ENCODE results near the gene VAV2.

DNA sequence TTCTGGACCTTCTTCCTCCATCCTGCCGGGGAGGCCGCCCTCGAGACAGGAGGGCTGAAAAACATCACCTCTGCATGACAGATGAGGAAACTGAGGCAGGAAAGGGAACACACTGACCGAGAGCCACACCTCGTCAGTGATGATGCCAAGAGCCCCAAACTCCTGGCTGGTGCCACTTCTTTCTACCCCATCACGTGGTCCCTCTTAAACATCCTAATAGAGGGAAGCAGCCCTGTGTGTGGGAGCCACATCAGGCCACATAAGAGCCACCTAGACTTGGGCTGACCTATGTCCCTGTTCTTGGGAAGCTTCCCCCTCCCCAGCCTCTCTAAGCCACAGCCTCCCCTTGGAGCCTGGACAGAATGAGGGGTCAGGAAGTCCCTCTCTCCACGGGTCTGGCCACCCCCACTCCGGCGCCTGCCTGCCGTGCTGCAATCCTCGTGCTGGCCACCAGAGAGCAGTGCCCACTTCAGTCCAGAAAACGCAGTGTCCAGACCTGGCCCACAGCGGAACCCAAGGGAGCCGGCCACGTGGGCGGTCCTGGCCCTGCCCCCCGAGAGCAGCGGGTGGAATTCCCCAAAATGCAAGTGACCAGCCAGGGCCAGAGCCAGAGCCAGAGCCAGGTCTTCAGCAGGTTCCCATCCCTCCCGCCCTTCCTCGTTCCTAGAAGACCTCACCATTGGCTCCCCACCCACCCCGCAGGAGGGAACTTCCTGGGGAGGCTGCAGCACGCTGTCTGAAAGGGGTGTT, 199.2 kb downstream of the VAV2 start:
- TF ChIP-seq, protein P1, sequence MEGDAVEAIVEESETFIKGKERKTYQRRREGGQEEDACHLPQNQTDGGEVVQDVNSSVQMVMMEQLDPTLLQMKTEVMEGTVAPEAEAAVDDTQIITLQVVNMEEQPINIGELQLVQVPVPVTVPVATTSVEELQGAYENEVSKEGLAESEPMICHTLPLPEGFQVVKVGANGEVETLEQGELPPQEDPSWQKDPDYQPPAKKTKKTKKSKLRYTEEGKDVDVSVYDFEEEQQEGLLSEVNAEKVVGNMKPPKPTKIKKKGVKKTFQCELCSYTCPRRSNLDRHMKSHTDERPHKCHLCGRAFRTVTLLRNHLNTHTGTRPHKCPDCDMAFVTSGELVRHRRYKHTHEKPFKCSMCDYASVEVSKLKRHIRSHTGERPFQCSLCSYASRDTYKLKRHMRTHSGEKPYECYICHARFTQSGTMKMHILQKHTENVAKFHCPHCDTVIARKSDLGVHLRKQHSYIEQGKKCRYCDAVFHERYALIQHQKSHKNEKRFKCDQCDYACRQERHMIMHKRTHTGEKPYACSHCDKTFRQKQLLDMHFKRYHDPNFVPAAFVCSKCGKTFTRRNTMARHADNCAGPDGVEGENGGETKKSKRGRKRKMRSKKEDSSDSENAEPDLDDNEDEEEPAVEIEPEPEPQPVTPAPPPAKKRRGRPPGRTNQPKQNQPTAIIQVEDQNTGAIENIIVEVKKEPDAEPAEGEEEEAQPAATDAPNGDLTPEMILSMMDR (IDR thresholded peaks at IDR 0.05) = peak; percentile 95 to 96 (median 96)
- TF ChIP-seq POLR2A (IDR thresholded peaks at IDR 0.05; ENCODE audit: low read depth) (no peak), EP300 (IDR thresholded peaks at IDR 0.05) (no peak), POLR2AphosphoS5 (IDR thresholded peaks at IDR 0.05) (peak in 1 of 2 donors; percentile 58)

All from esophagus muscularis mucosa (tissue), 4 donors.